IPS-11a (cell line): ENCODE measurements around the gene UGT1A3.

ENCODE experiments used
- H3K4me3 ChIP-seq: one replicate; pipeline ENCODE4 v1.5.1; 2013; ENCODE audit warnings: low read depth, low read length, control low read depth

Gene UGT1A3

GRCh38 chr2:233814056-233814835 lies 85.4 kb downstream of the UGT1A3 start:
- H3K4me3 ChIP-seq, result no peak overlapping the region

DNA sequence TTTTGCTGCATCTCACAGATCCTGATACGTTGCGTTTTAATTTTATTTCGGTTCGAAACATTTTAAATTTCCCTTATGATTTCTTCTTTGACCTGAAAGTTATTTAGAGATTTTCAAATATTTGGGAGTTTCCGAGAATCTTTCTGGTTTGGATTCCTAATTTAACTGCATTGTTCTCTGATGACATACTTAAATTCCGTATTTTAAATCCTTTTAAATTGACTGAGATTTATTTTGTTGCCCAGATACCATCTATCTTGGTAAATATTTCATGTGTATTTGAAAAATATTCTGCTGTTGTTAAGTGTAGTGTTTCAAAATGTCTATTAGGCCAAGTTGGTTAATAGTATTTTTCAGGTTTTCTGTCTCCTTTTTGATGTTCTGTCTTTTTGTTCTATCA lies 87.0 kb downstream of the UGT1A3 start:
- H3K4me3 ChIP-seq, result no peak overlapping the region

- H3K4me3 ChIP-seq, result no peak overlapping the region
Observed at GRCh38 chr2:233816334-233816733, 87.5 kb downstream of the UGT1A3 start.

GRCh38 chr2:233816771-233817170 lies 87.9 kb downstream of the UGT1A3 start:
- no peak overlapping the region for H3K4me3 ChIP-seq

- no peak overlapping the region for H3K4me3 ChIP-seq
Observed at GRCh38 chr2:233817361-233817911, 88.6 kb downstream of the UGT1A3 start.

DNA sequence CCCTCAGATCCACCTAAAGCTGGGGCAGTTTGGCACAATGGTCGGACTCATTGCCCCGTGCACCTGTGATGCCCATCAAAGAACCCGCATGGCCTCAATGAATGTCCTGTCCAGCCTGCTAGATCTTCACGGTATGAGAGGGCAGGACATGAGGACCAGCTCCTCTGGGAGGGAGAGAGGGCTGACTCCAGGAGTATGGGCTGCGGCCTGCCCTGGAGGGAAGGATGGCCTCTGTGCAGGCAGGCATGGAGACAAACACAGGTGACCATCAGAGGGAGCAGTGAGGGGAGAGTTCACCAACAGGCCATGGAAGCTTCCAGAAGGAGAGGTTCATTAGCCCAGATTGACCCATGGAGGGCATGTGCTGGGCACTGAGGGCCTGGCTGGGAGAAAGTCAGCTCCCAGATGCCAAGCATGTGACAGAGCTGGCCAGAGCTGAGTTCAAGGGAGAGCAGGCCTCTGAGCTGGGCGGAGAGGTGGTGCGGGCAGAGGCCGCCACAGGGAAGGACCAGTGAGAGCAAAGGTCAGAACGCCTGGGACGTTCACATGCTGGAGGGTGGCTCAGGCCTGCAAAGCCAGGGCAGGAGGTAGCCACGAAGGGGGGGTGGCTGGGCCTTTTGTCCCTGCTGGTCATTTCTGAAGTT lies 89.3 kb downstream of the UGT1A3 start:
- no peak overlapping the region for H3K4me3 ChIP-seq

DNA sequence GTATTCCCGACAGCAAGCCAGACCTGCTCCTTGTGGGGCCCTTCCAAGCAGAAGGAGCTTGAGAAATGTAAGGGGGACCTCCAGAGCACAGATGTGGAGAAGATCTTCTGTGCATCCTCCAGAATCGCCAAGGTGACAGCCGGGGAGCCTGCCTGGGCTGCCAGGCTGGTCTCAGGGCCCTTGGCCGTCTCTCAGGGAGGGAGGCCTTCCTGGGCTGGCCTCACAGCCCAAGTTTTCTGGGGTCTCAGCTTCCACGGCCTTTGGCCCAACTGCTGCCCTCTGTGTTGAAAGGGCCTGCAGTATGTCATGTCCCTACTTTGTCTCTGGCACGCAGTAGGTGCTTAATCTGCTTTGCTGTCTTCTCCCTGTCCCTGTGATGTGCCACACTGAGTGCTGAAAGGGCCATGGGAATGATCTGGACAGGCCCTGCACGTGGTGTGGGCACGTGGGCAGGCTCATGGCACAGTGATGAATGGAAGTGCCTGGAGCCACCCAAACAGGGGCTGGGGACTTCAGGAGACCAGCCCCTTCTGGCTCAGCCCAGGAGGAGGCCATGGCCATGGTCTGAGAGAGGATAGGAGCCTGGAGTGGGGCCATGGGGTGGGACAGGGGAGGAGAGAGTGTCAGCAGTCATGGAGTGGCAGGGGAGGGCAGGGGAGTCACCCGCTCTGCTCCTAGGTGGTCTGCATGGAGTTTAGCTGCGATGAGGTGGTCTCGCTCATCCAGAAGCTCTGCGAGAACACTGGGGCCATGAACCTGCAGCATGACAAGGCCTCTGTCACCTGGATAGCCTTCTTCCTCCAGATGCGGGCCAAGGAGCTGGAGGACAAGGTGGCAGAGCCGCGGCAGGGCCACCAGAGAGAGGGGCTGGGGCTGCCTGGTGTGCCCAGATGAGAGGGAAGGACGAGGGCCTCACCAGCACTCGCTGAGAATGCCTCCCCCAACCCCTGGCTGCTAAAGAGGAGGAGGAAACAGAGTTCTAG lies 90.1 kb downstream of the UGT1A3 start:
- H3K4me3 ChIP-seq, result no peak overlapping the region

DNA sequence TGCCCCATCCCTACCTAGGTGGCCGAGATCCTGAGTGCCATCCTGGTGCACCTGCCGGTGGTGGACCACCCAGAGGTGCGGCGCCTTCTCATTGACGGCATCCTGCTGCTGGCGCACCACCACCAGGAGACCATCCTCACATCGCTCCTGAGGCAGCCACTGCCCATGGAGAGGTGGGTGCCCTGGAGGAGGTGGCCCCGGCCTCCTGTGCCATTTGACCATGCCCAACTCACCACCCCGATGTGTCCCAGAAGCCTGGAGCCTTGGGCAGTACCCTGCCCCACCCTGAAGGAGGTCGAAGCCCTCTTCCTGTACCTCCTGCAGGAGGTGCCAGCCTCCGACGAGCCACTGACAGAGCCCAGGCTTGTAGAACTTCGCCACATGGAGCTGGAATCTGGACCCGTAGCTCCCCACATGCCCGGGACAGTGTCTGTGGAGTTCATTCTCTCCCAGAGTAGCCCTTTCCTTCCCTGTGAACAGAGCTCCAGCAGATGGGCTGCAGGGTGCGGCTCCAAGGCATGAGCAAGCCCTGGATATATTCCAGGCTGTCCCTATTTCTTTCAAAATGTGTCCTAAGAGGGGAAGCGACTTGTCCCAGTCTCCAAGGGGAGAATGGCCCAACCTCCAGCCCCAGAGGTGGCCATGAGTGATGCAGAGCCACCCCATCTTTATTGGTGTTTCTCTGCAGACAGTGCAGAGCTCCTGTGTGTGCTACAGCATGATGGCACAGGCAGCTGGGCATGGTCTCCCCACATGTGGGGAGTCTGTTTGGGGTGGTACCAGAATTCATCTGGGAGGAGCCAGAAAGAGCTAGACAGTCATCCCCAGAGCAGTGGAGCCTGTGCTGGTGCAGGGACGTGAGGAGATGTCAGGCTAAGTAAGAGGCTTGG lies 91.3 kb downstream of the UGT1A3 start:
- H3K4me3 ChIP-seq, result no peak overlapping the region

DNA sequence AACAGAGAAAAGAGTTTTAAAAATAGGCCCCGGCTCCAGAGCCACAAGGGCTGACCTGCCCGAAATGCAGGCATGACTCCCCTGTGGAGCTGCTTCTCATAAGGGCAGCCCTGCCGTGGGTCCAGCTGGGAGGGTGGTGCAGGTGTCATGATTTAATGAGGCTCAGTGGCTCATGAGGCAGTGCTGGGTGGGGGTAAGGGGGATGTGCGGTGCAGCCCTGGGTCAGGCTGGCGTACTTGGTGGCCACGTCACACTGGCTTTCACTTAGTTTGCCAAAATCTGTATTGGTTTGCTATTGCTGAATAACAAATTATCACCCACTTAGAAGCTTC lies 91.9 kb downstream of the UGT1A3 start:
- no peak overlapping the region for H3K4me3 ChIP-seq

DNA sequence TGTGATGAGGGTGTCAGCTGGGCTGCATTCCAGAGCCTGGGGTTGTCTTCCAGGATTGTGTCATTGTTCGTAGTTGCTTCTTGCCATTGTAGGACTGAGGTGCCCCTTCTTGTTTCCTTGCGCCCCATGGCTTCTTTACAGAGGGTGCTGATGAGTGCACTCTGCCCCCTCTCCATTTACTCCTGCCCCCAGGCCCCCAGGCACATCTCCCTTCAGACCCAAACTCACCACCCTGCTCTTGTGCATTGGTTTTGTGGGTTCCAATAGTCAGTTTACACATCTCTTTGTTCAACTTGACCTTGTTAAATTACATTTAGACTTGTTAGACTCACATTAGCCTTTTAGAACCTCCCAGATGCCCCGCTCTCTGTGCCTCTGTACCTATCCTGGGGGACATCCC lies 92.4 kb downstream of the UGT1A3 start:
- H3K4me3 ChIP-seq, result no peak overlapping the region

DNA sequence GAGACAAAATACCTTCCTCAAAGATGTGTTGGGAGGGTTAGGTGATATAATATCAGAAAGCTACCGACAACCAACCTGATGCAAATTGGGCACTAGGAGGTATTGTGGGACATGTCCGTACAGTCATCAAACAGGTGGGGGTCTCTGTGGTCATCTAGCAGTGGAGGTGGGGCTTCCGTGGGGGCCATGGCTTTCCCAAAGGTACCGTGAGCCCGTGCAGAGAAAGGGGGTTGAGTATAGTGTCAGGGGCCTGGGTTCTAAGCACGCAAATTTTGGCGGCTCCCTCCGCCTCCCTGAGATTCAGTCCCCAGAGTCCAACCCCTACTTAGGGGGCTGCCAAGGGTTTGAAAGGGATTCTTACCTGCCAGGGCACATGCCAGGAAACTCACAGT lies 92.9 kb downstream of the UGT1A3 start:
- no peak overlapping the region for H3K4me3 ChIP-seq

GRCh38 chr2:233822101-233822771 lies 93.4 kb downstream of the UGT1A3 start:
- H3K4me3 ChIP-seq, result no peak overlapping the region
